ENCODE results near the gene CCSER1.

The CCSER1 gene

GRCh38 chr4:91035276-91035675 lies 908.1 kb downstream of the CCSER1 start:
- Histone ChIP-seq H3K79me2 (ENCODE audit: insufficient read depth, low read length) (no peaks in the 10 kb centered on the region), H3K36me3 (ENCODE audit: insufficient read depth, low read length) (no peaks in the 10 kb centered on the region), H3F3A (ENCODE audit: insufficient read depth, low read length) (no peaks in the 10 kb centered on the region), H3K4me3 (ENCODE audit: low read depth, low read length, poor library complexity, severe bottlenecking) (no peak overlapping the region), H2AFZ (ENCODE audit: low read length) (no peak overlapping the region), H3K9me2 (ENCODE audit: low read depth, low read length) (no peaks in the 10 kb centered on the region), H3K4me1 (ENCODE audit: insufficient read depth, low read length, severe bottlenecking) (no peaks in the 10 kb centered on the region), H3K9ac (ENCODE audit: low read length) (no peak overlapping the region), H4K20me1 (ENCODE audit: insufficient read depth, low read length) (no peaks in the 10 kb centered on the region), H3K4me2 (ENCODE audit: low read length) (no peak overlapping the region), H3K9me3 (ENCODE audit: low read length) (no peaks in the 10 kb centered on the region), H3K27me3 (ENCODE audit: insufficient read depth, low read length) (no peaks in the 10 kb centered on the region), H3K27ac (ENCODE audit: low read depth, low read length, poor library complexity, severe bottlenecking) (no peak overlapping the region)
- TF ChIP-seq CTCF (IDR thresholded peaks at IDR 0.05; ENCODE audit: low read length) (no peak), EZH2 (IDR thresholded peaks at IDR 0.05; ENCODE audit: borderline replicate concordance, low read length) (no peak)

GRCh38 chr4:91037951-91038350 lies 910.8 kb downstream of the CCSER1 start:
- Histone ChIP-seq H3K4me3 (ENCODE audit: low read depth, low read length, poor library complexity, severe bottlenecking) (no peak overlapping the region), H3K9me3 (ENCODE audit: low read length) (no peaks in the 10 kb centered on the region), H3K36me3 (ENCODE audit: insufficient read depth, low read length) (no peaks in the 10 kb centered on the region), H3K27ac (ENCODE audit: low read depth, low read length, poor library complexity, severe bottlenecking) (no peak overlapping the region), H3K9ac (ENCODE audit: low read length) (no peak overlapping the region), H3K79me2 (ENCODE audit: insufficient read depth, low read length) (no peaks in the 10 kb centered on the region), H3F3A (ENCODE audit: insufficient read depth, low read length) (no peaks in the 10 kb centered on the region), H3K4me2 (ENCODE audit: low read length) (no peak overlapping the region), H2AFZ (ENCODE audit: low read length) (no peak overlapping the region), H3K9me2 (ENCODE audit: low read depth, low read length) (no peaks in the 10 kb centered on the region), H3K4me1 (ENCODE audit: insufficient read depth, low read length, severe bottlenecking) (no peaks in the 10 kb centered on the region), H3K27me3 (ENCODE audit: insufficient read depth, low read length) (no peaks in the 10 kb centered on the region), H4K20me1 (ENCODE audit: insufficient read depth, low read length) (no peaks in the 10 kb centered on the region)
- TF ChIP-seq EZH2 (IDR thresholded peaks at IDR 0.05; ENCODE audit: borderline replicate concordance, low read length), result no peak
- TF ChIP-seq CTCF (IDR thresholded peaks at IDR 0.05; ENCODE audit: low read length), result no peak

GRCh38 chr4:91057871-91058270 lies 930.7 kb downstream of the CCSER1 start:
- Histone ChIP-seq H3K36me3 (ENCODE audit: insufficient read depth, low read length) (no peaks in the 10 kb centered on the region), H3K27ac (ENCODE audit: low read depth, low read length, poor library complexity, severe bottlenecking) (no peak overlapping the region), H3K4me1 (ENCODE audit: insufficient read depth, low read length, severe bottlenecking) (no peaks in the 10 kb centered on the region), H3K27me3 (ENCODE audit: insufficient read depth, low read length) (no peaks in the 10 kb centered on the region), H2AFZ (ENCODE audit: low read length) (no peak overlapping the region), H3K9me3 (ENCODE audit: low read length) (no peaks in the 10 kb centered on the region), H3K4me2 (ENCODE audit: low read length) (no peak overlapping the region), H3K9ac (ENCODE audit: low read length) (no peak overlapping the region), H3K9me2 (ENCODE audit: low read depth, low read length) (no peaks in the 10 kb centered on the region), H3K4me3 (ENCODE audit: low read depth, low read length, poor library complexity, severe bottlenecking) (no peak overlapping the region), H3F3A (ENCODE audit: insufficient read depth, low read length) (no peaks in the 10 kb centered on the region), H4K20me1 (ENCODE audit: insufficient read depth, low read length) (no peaks in the 10 kb centered on the region), H3K79me2 (ENCODE audit: insufficient read depth, low read length) (no peaks in the 10 kb centered on the region)
- TF ChIP-seq CTCF (IDR thresholded peaks at IDR 0.05; ENCODE audit: low read length), result no peak
- TF ChIP-seq EZH2 (IDR thresholded peaks at IDR 0.05; ENCODE audit: borderline replicate concordance, low read length), result no peak

Data from OCI-LY1 (cell line).